ENCODE data around the gene MLANA.

DNA sequence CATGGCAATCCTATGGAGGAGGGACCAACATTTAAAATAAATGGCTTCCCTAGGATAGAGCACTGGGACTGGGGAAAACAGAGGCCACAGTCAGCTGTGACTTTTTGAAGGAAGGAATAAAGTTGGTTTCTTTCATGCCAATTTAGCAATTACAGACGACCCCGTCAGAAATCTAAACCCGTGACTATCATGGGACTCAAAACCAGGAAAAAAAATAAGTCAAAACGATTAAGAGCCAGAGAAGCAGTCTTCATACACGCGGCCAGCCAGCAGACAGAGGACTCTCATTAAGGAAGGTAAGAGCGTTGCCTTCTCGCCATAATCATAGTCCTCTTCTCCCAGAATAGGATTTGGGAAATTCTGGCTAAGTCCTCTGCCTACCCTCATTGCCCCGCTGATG lies at the start of gene MLANA:
- TF ChIP-seq, protein P1, sequence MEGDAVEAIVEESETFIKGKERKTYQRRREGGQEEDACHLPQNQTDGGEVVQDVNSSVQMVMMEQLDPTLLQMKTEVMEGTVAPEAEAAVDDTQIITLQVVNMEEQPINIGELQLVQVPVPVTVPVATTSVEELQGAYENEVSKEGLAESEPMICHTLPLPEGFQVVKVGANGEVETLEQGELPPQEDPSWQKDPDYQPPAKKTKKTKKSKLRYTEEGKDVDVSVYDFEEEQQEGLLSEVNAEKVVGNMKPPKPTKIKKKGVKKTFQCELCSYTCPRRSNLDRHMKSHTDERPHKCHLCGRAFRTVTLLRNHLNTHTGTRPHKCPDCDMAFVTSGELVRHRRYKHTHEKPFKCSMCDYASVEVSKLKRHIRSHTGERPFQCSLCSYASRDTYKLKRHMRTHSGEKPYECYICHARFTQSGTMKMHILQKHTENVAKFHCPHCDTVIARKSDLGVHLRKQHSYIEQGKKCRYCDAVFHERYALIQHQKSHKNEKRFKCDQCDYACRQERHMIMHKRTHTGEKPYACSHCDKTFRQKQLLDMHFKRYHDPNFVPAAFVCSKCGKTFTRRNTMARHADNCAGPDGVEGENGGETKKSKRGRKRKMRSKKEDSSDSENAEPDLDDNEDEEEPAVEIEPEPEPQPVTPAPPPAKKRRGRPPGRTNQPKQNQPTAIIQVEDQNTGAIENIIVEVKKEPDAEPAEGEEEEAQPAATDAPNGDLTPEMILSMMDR (IDR thresholded peaks at IDR 0.05) = no peak
- no peak for TF ChIP-seq POLR2A (IDR thresholded peaks at IDR 0.05)

All from body of pancreas (tissue), 4 donors.